Measurements from ENCODE around the gene LARP6.

GRCh38 chr15:70845602-70846360 lies 8.2 kb downstream of the LARP6 start:
- TF ChIP-seq CTCF (conservative IDR thresholded peaks at IDR 0.05; ENCODE audit: low read length), result no peak
- no peak for TF ChIP-seq EZH2phosphoT487 (IDR thresholded peaks at IDR 0.05; ENCODE audit: borderline replicate concordance, low read depth, low read length)
